ENCODE data around the gene PTPN22.
"Not testable (repeated sequence)": the region's sequence is repeated elsewhere in the genome, so short reads cannot be mapped to it uniquely, and the experiment has no call there.

The PTPN22 gene

GRCh38 chr1:113886417-113887401, 15.2 kb upstream of the PTPN22 start:
- DNase-seq: no peak

- peak in 1 of 2 experiments; percentile 3 for DNase-seq
Observed at GRCh38 chr1:113881661-113882060, 10.1 kb upstream of the PTPN22 start.

- DNase-seq: no peak
Observed at GRCh38 chr1:113879739-113880038, 8.2 kb upstream of the PTPN22 start.

GRCh38 chr1:113876176-113876575, 4.7 kb upstream of the PTPN22 start:
- DNase-seq: no peak

GRCh38 chr1:113875714-113876113, 4.2 kb upstream of the PTPN22 start:
- DNase-seq: no peak

GRCh38 chr1:113874012-113874879, 2.7 kb upstream of the PTPN22 start:
- no peak for DNase-seq

- DNase-seq: no peak
Observed at GRCh38 chr1:113872219-113872935, 865 bp upstream of the PTPN22 start.

GRCh38 chr1:113870778-113871177, 734 bp downstream of the PTPN22 start:
- DNase-seq: no peak

- DNase-seq: peak in 1 of 2 experiments; percentile 2
Observed at GRCh38 chr1:113868387-113869083, 3.0 kb downstream of the PTPN22 start.

GRCh38 chr1:113861641-113862040, 9.9 kb downstream of the PTPN22 start:
- no peak for DNase-seq

GRCh38 chr1:113860891-113861290, 10.6 kb downstream of the PTPN22 start:
- DNase-seq: no peak

- no peak for DNase-seq
Observed at GRCh38 chr1:113859478-113860175, 11.9 kb downstream of the PTPN22 start.

GRCh38 chr1:113858982-113859381, 12.5 kb downstream of the PTPN22 start:
- DNase-seq: no peak

- DNase-seq: no peak
Observed at GRCh38 chr1:113858418-113858817, 13.1 kb downstream of the PTPN22 start.

- no peak for DNase-seq
Observed at GRCh38 chr1:113857776-113858175, 13.7 kb downstream of the PTPN22 start.

- DNase-seq: no peak
Observed at GRCh38 chr1:113856401-113856790, 15.1 kb downstream of the PTPN22 start.

- DNase-seq: no peak
Observed at GRCh38 chr1:113855630-113856400, 15.7 kb downstream of the PTPN22 start.

- DNase-seq: no peak
Observed at GRCh38 chr1:113854234-113854633, 17.3 kb downstream of the PTPN22 start.

- DNase-seq: not testable (repeated sequence)
Observed at GRCh38 chr1:113852694-113853093, 18.8 kb downstream of the PTPN22 start.

GRCh38 chr1:113850127-113850796, 21.2 kb downstream of the PTPN22 start:
- DNase-seq: no peak

Measured in NCI-H524 (cell line).